SK-N-MC (cell line): ENCODE data around the gene GOLGA2.

Experiments used
- EZH2 ChIP-seq: fragments of 200-600 bp; sonication (generic); IDR thresholded peaks from one replicate; pipeline ENCODE4 v1.6.1; 2017; ENCODE audit warnings: antibody characterized with exemption
- FOXP2 ChIP-seq: optimal IDR thresholded peaks from 2 replicates; pipeline ENCODE3; 2011; ENCODE audit warnings: mild to moderate bottlenecking, moderate library complexity; ENCODE audit not compliant: insufficient read depth; ENCODE audit errors: extremely low read length, control extremely low read depth
- POLR2AphosphoS5 ChIP-seq: IDR thresholded peaks from 2 replicates; pipeline ENCODE4 v1.6.1; 2012; ENCODE audit warnings: mild to moderate bottlenecking, low read depth, low read length, borderline replicate concordance

GRCh38 chr9:128274245-128274644 is 1.6 kb downstream of the GOLGA2 start:
- no peak for TF ChIP-seq EZH2
- TF ChIP-seq POLR2AphosphoS5: no peak
- TF ChIP-seq FOXP2: no peak
